Right ventricle myocardium inferior (tissue), 1 donor: Measurements from ENCODE around the gene RBM33. TPM values are rescaled to one million over a fixed set of nuclear protein-coding genes. Genes with fewer than 3 reads are reported as not detected.

Source experiments
- ATAC-seq: fragments of 200-7000 bp; cut with Tn5 transposase; one replicate; pipeline ENCODE4 v1.9.1; 2020; ENCODE audit warnings: mild to moderate bottlenecking, moderate library complexity
- DNase-seq: peaks from one replicate; pipeline ENCODE4 v3.0.0; 2021; ENCODE audit errors: missing footprints
- intact Hi-C: fragments of 100-400 bp; cut with DNase I; formaldehyde crosslinking; loops from one replicate; pipeline ENCODE4 v1.11.0; 2022
- total RNA-seq: library from RNA; stranded (reverse); fragmentation: NEBNext Ultra II Directional; extraction: Animal tissue kit (Norgen Biotek cat#: 25700); gene quantifications from one replicate; pipeline ENCODE4 v1.2.1, GENCODE V29; 2021
- donor health status: DM: no; HTN: yes; CAD: no; lungs with severe emphysema.

Gene RBM33
- total RNA-seq, 1 donor from 2014 or later: 36.1 TPM

DNA sequence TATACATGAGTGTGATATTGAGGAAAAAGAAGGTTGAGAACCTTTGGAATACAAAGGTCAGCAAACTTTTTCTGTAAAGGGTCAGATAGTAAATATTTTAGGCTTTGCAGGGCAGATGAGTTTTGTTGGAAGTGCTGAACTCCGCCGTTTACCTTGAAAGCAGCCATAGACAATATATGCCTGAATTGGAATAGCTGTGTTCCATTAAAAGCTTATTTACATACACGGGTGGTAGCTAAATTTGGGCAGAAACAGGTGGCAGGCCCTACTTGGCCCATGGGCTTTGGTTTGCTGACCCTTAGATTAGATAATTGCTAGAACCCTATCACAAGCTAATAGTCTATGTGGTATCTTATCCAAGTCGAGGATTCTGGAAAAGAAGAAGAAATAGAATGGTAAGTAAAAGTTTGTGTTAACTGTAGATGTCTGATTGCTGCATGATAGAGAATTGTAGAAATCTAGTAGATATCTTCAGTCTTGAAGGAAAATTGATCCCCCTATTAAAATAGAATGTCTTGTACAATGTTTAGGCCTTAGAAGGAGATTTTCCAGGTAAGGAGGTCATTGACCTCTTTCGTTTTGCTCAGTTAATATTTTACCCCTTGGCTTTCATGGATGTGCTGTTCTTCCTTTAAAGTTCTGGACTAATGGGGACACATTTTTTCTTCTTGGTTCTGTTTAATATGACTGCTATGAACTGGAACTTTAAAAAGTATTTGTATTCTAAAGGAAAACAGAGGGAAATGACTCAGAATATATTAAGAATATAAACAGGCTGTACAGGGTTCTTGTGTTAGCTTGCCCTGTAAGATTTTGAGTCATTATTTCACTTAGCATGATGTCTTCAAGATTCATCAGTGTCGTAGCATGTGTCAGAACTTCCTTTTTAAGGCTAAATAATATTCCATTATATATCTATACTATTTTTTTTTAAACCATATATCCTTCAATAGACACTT is 8.0 kb downstream of the RBM33 start:
- ATAC-seq (no peak), DNase-seq (no peak)
- intact Hi-C loops: loop anchor here (10.0 kb wide), 1 partner anchor 82 kb away; no protein-coding TSS in a partner anchor

DNA sequence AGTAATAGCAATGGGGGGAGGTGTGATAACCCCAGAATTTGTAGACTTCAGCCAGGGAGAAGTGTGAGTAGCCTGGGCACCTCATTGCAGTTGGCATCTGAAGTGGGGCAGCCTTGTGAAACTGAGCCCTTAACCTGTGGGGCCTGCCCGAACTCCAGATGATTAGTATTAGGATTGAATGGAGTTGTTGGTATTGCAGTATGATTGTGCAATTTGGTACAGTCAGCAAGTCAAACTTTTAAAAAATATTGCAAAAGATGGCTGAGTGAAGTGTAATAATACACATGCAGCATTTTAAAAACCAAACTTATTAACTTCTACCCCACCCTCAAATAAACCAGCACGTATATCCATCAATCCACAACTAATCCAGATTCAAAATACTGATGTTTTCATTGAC is 9.3 kb downstream of the RBM33 start:
- intact Hi-C loops: loop anchor here (10.0 kb wide), 1 partner anchor 81 kb away; no protein-coding TSS in a partner anchor
- peak; percentile 41 for ATAC-seq
- no peak for DNase-seq

DNA sequence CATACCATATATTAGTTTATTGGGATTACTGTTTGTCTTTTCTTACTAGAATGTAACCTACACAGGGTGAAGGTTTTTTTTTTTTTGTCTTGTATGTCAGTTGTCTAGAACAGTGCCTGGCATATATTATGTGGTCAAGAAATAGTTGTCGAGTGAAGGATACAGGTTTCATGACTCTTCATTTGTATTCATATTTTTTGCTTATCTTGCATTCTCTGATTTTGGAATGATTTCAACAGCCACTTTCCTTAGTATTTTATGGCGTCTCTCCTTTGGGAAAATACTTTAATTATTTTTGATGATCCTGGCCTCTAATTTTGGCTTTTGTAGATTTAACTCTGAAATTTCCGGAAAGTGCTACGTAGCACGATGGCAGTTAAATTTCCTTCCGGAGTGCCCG is 12.4 kb downstream of the RBM33 start:
- no peak for ATAC-seq
- intact Hi-C loops: loop anchor here (10.0 kb wide), 1 partner anchor 78 kb away; no protein-coding TSS in a partner anchor

DNA sequence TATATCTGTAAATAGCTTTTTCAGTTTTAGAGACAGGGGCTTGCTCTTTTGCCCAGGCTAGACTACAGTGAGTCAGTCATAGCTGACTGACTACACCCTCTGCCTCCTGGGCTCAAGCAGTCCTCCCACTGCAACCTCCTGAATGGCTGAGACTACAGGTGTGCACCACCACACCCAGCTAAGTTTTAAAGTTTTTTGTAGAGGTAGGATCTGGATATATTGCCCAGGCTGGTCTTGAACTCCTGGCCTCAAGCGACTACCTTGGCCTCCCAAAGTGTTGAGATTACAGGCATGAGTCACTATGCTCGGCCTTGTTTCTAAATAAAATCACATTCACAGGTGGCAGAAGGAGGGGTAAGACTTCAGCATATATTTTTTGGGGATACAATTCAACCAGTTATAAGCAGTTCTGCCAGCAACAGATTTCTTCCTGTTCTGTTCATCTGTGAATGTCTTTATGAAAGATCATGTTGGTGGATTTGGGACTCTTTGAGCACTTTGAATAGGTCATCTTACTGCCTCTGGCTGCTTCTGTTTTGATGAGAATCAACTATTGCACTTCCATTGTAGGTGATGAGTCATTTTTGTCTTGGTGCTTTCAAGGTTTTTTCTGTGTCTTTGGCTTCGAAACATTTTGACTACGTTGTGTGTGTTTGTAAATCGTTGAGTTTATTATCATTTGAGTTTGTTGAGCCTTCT is 15.7 kb downstream of the RBM33 start:
- DNase-seq (no peak), ATAC-seq (no peak)
- intact Hi-C loops: no loop called here

More for the DNA sequence above, 12.4 kb downstream of the RBM33 start:
- no peak for DNase-seq

DNA sequence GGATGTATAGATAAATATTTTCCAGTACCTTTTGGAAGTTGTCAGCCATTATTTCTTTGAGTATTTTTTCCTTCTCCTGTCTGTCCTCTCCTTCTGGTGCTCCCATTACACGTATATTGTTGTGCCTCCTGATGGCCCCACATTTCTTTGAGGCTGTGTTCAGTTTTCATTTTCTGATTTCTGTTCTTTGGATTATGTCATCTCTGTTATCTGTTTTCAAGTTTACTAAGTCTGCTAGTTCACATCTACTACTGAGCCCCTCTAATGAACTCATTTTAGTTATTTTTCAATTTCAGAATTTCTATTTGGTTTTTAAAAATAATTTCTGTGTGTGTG is 16.3 kb downstream of the RBM33 start:
- intact Hi-C loops: no loop called here
- ATAC-seq: no peak

DNA sequence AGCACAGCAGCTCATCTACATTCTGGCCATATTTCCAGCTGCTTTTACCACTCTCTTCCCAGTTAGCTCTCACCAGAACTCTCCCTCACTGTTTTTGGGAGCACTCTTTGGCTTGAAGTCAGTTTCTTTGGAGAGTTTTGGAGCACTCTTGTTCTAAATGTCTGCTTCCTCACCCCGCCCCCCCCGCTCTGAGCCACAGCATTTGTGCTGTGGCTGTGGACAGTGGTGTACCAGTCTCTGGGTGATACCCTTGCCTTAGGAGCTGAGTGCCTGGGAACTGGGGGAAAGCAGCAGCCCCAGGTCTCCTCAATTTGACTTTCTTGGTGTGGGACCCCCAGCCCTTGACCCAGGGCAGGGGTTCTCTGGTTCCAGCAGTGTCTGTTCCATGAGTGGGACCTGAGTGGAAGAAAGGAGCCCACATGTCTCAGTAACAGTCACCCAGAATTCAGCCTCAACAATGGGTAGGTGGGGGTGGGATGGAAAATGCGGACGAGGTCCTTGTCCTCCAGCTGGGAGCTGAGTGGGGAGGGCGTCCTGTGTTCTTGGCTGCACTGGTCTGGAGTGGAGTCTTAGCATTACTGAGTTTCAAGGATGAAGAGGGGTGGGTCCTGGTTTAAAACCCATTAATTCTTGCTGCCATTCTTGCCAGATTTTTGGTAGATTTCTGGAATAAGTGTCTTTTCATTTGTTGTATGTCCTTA is 18.0 kb downstream of the RBM33 start:
- ATAC-seq (no peak), DNase-seq (no peak)
- intact Hi-C loops: no loop called here

More for the DNA sequence above, 16.3 kb downstream of the RBM33 start:
- no peak for DNase-seq

DNA sequence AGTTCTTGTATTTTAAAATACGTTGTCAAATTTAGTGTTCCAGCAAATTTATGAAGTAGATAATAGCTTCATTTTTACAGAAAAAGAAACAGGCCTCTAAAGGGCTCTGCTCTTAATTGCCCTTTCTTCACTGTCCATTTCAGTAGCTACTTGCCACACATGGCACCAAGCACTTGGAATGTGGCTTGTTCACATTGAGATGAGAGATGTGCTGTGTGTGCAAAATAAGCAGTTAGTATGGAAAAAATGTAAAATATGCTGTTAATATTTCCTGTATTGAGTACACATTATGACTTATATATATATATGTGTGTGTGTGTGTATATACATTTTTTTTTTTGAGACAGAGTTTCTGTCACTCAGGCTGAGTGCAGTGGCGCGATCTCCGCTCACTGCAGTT is 19.5 kb downstream of the RBM33 start:
- intact Hi-C loops: no loop called here
- no peak for DNase-seq

DNA sequence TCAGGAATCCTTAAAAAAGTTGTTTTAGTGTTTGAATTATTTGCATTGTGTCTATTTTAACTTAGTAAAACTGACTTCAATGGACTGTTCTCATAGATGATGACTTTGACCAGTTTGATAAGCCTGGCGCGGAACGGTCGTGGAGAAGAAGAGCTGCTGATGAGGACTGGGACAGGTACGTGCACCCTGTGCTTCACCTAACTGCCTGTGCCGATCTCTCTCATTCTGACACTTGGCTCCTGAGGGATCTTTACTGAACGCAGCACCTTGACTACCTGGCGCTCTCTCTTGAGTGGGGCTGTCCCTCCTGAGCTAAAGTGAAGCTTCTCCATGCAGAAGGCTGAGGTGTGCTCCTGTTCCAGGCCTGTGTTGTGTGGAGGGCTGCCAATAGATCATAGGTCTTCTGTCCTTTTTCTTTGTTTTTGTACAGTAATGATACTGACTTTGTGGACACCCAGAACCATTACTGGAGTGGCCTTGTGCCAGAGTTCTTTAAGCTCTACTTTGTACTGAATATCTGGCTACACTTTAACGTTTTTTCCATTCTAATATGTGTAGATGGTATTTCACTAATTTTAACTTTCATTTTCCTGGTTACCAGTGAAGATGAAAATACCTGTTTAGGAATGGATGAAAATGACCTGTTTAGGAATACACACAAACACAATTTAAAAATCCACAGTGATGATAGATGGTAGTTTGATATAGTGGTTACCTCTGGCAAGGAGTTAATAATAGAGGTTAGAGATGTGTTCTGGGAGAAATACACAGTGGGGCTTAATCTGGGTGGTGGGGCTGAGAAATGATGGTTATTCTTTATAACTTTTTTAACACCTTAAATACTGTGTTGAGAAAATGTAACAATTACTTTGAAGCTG is 20.9 kb downstream of the RBM33 start:
- no peak for DNase-seq
- no peak for ATAC-seq
- intact Hi-C loops: no loop called here

More for the DNA sequence above, 19.5 kb downstream of the RBM33 start:
- no peak for ATAC-seq

DNA sequence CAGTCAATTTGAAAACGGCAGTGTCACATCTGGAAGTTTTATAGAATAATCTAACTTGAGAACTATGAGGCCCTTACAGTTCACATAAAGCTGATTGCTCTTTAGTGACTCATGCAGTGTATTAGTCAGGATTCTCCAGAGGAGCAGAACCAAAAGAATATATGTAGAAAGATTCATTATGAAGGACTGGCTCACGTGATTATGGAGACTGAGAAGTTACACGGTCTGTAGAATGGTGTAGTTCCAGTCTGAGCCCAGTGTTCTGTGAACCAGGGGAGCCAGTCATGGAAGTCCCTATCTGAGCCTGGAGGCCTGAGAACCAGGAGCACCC is 21.5 kb downstream of the RBM33 start:
- DNase-seq (no peak), ATAC-seq (no peak)
- intact Hi-C loops: no loop called here

DNA sequence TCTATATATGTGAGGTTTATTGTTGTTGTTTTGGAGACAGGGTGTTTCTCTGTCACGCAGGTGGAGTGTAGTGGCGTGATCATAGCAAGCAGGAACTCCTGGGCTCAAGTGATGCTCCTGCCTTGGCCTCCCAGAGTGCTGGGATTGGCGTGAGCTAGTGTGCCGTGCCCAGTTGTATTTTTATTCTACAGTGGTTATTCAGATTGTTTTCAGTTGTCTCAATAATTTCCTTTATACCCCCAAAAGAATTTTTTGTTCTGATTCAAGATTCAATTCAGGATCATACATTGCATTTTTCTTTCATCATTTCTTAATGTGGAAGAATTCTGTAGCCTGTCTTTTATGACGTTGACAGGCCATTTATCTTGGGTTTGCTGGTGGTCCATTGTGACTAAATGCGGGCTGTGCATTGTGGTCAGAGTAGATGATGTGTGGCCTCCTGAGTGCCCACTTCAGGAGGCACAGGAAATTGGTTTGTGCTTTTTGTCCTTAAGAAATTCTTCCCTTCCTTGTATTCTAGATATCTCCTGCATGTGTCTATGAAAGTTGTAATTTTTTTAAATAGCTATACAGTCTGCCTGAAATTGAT is 22.9 kb downstream of the RBM33 start:
- intact Hi-C loops: no loop called here
- DNase-seq (no peak), ATAC-seq (no peak)

DNA sequence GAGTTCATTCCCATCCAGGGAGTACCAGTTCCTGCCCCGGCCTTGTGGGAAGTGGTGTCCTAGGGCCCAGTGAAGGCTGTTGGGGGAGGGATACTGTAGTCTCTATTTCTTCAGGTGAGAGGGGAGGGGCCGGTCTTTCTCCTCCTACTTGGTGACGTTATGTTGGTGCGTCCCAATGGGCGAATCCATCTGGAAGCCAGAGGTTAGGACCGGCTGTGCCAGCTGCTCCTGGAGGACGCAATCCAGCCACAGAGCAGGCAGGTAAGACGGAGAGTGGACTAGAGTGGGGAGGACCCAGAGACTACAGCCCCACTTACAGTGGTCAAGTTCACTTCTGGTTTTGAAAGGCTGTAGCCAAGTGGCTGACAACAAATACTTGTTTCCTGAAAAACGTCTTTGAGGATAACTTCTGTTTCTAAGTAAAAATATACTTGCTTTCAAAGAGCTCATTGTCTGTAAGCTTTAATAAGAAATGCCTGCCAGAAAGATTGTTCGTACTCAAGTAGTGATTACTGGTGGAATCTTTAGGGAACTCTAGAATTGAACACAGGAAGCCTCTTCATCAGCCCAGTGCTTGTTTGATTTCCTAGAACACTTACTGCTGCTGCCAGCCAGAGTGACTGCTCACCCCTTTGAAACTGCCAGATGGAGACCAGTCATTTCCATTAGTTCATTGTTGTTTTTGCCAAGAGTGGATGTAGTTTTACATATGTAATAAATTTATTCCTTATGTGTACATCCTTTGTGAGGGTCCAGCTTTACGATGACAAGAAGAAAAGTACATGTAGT is 25.4 kb downstream of the RBM33 start:
- DNase-seq (no peak), ATAC-seq (peak; percentile 62)
- intact Hi-C loops: no loop called here

DNA sequence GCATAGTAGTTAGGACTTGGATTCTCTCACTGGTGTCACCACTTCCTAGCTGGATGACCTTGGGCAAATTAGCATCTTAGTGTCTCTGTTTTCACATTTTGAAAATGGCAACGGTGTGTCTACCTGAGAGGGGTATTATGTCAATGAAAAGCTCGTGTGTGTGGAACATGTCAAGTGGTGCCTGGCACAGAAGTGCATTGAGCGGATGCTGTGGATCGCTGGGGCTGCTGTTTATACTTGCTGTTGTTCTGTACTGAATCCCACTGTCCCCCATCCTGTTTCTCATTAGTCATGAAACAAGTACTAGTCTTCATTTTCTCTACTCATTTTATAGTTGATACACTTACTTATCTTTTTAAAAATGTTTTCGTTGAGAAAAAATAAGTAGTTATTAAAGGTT is 26.1 kb downstream of the RBM33 start:
- ATAC-seq (peak; percentile 31), DNase-seq (no peak)
- intact Hi-C loops: no loop called here

DNA sequence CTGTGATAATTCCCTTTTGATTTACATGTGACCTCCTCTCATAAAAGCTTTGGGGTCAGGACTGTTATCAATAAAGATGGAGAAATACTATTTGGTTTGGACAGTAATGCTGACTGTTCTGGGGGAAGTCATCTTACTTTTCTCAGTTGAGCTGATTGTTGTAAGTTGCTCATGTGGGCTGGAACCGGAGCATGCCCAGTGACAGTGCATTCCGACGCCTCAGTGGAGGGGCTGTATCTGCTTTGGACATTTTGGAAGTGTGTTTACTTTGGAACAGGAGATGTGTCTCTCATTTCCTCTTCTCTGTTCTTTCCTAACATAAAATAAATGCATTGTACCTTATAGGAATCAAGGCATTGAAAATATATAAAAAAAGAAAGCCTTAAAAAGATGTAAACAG is 30.1 kb downstream of the RBM33 start:
- intact Hi-C loops: no loop called here
- DNase-seq (no peak), ATAC-seq (no peak)

DNA sequence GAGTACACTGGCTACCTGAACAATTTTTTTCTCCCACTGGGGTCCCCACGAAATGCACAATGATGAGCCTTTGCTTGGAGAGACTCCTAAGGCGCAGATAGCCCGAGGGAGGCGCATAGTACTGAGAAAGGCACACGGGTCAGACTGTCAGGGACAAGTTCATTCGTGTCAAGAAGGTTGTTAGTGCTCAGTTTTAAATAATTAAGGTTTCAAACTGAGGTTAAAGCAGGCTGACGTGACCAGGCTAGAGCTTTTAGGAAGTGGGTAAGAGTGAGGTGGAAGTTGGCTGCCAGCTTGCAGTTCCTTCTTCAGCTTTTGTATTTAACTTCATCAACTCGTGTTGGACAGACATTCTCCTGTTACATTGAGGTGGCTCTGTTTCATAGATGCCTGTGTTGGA is 31.6 kb downstream of the RBM33 start:
- DNase-seq (no peak), ATAC-seq (no peak)
- intact Hi-C loops: no loop called here

DNA sequence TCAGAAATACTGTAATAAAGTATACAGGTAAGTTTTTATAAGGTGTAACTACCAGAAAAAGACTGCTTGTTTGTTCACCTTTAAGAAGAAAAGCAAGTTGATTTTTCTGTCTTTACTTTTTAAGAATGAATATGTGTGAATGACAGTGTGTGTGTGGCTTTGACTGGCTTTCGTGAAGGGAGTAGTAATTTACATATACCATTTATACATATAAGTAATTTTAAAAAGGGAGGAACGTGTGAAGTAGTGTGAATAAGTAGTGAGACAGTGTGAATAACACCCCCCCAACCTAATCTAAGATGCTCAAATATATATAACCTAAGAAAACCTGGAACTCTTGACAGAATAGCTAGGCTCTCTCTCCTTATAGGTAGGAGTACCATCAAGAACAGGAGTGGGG is 33.2 kb downstream of the RBM33 start:
- no peak for DNase-seq
- intact Hi-C loops: no loop called here
- ATAC-seq: no peak

DNA sequence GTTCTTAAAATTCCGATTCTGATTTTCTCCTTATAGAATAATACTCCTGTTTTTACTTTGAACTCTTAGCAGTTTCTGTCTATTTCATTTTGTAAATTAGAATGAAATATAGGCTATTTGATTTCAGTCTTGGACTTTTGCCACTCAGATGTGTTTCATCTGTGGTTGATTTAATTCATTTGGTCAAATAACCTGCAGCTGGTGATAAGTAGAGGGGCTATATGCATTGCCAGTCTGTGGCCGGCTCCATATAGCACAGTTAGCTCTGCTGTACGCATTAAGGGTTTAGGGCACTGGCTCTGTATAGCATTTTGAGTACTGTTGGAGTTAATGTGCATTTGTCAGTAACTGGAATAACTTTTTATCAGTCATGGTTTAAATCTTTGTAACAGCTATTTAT is 35.7 kb downstream of the RBM33 start:
- no peak for ATAC-seq
- intact Hi-C loops: no loop called here

DNA sequence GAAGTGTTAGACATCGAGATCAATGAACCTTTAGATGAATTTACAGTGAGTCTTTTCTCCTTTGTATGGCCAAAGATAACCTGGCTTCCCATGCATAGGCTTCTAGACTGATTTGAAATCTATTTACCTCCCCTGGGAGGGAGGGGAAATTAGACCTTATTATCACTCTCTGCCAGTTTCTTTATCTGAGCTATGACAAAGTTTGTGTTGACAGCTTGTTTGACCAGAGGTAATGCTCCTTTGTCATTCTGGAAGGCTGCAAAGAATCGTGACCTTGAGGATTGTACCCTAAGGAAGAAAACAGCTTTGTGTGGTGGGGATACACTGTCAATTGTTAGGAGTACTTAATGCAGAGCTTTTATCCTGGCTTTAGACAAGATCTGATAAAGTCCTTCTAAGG is 36.4 kb downstream of the RBM33 start:
- no peak for ATAC-seq
- no peak for DNase-seq
- intact Hi-C loops: no loop called here

More for the DNA sequence above, 35.7 kb downstream of the RBM33 start:
- DNase-seq: no peak

DNA sequence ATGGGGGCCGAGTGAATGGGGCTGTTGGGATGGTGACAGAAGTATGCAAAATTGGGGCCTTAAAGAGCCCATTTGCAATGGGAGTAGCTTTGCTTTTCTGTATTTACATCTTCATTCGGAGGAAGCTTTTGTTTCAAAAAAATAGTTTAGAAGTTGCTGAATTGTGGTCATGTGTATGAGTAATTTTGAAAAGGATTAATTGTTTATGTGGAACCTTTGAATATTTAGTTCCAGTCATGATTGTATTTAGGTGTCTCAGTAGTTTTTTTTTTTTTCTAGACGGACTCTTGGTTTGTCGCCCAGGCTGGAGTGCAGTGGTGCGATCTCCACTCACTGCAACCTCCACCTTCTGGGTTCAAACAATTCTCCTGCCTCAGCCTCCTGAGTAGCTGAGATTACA is 37.2 kb downstream of the RBM33 start:
- no peak for DNase-seq
- intact Hi-C loops: no loop called here
- ATAC-seq: no peak
